DMS 273 treated with DMSO at 0.1 percent for 48 hours (cell line): Measurements from ENCODE around the gene KCNMA1.

Experiments
- DNase-seq: peaks from one replicate; lab custom pipeline; 2025; lab: John Stamatoyannopoulos, UW

KCNMA1 gene

GRCh38 chr10:76937181-76937600 lies 700.4 kb downstream of the KCNMA1 start:
- no peak for DNase-seq

GRCh38 chr10:76935941-76936613 lies 701.5 kb downstream of the KCNMA1 start:
- DNase-seq: no peak

- no peak for DNase-seq
These were observed 709.0 kb downstream of the KCNMA1 start for GRCh38 chr10:76928565-76928964.

- DNase-seq: no peak
These were observed 711.8 kb downstream of the KCNMA1 start for GRCh38 chr10:76925636-76926405.

- DNase-seq: no peak
These were observed 714.9 kb downstream of the KCNMA1 start for GRCh38 chr10:76922666-76923065.

GRCh38 chr10:76921383-76922010 lies 716.1 kb downstream of the KCNMA1 start:
- DNase-seq: no peak

- no peak for DNase-seq
These were observed 717.0 kb downstream of the KCNMA1 start for GRCh38 chr10:76920581-76920980.

- no peak for DNase-seq
These were observed 719.5 kb downstream of the KCNMA1 start for GRCh38 chr10:76918106-76918505.

GRCh38 chr10:76917071-76917470 lies 720.5 kb downstream of the KCNMA1 start:
- no peak for DNase-seq

GRCh38 chr10:76916536-76916935 lies 721.1 kb downstream of the KCNMA1 start:
- DNase-seq: no peak

GRCh38 chr10:76915316-76915715 lies 722.3 kb downstream of the KCNMA1 start:
- no peak for DNase-seq

GRCh38 chr10:76911184-76911583 lies 726.4 kb downstream of the KCNMA1 start:
- DNase-seq: no peak

GRCh38 chr10:76910184-76910962 lies 727.2 kb downstream of the KCNMA1 start:
- DNase-seq: no peak

- no peak for DNase-seq
These were observed 731.4 kb downstream of the KCNMA1 start for GRCh38 chr10:76906256-76906655.

GRCh38 chr10:76905251-76905650 lies 732.4 kb downstream of the KCNMA1 start:
- no peak for DNase-seq

GRCh38 chr10:76903387-76903945 lies 734.1 kb downstream of the KCNMA1 start:
- DNase-seq: no peak

- DNase-seq: no peak
These were observed 734.7 kb downstream of the KCNMA1 start for GRCh38 chr10:76902949-76903348.

GRCh38 chr10:76901701-76902100 lies 735.9 kb downstream of the KCNMA1 start:
- DNase-seq: no peak

GRCh38 chr10:76899490-76899889 lies 738.1 kb downstream of the KCNMA1 start:
- no peak for DNase-seq

GRCh38 chr10:76892766-76893479 lies 744.7 kb downstream of the KCNMA1 start:
- no peak for DNase-seq
